ENCODE data around the gene ADGRB2. TPM values are rescaled to one million over a fixed set of nuclear protein-coding genes. Genes with fewer than 3 reads are reported as not detected.

The ADGRB2 gene
- 103 TPM for total RNA-seq

GRCh38 chr1:31764312-31765040, at the start of gene ADGRB2:
Gene ADGRB2 (minus strand): TSS chr1:31764340. CDS start chr1:31757221, 7,119 bp downstream.

GRCh38 chr1:31703431-31704270, 60.5 kb downstream of the ADGRB2 start, which contains the start of gene COL16A1:
Gene COL16A1 (minus strand): TSS chr1:31704017. CDS start chr1:31702193, 1,824 bp downstream.

Small RNA genes within 50 kb of the gene (small RNA-seq; reads per million reads assigned to genes)
- gene MIR4254 (ENCODE audit: low replicate concordance): not detected

Other genes starting within 250 kb of the ADGRB2 start
- 1.6 TPM for gene TINAGL1, start 187.8 kb downstream of the ADGRB2 start, total RNA-seq
- 3.8 TPM for gene HCRTR1, start 146.7 kb downstream of the ADGRB2 start, total RNA-seq
- 35.7 TPM for gene PEF1, start 119.5 kb downstream of the ADGRB2 start, total RNA-seq
- 6.9 TPM for gene COL16A1, start 60.3 kb downstream of the ADGRB2 start, total RNA-seq
- gene SPOCD1, start 51.7 kb upstream of the ADGRB2 start, total RNA-seq: 0.31 TPM
- gene PTP4A2, start 174.0 kb upstream of the ADGRB2 start, total RNA-seq: 231 TPM
- 128 TPM for gene KHDRBS1, start 249.5 kb upstream of the ADGRB2 start, total RNA-seq